Osteocyte (in vitro differentiated cells): Measurements from ENCODE around the gene ZBTB5. TPM values are rescaled to one million over a fixed set of nuclear protein-coding genes. Genes with fewer than 3 reads are reported as not detected.

Source experiments
- DNase-seq: peaks from one replicate; pipeline ENCODE4 v3.0.0; 2021; ENCODE audit warnings: mixed read lengths; ENCODE audit not compliant: unreplicated experiment; ENCODE audit errors: extremely low spot score
- H3K27ac Mint-ChIP-seq: one replicate; pipeline ENCODE4 v1.8.0; 2021; ENCODE audit warnings: mild to moderate bottlenecking, mixed read lengths; ENCODE audit not compliant: unreplicated experiment
- H3K27me3 Mint-ChIP-seq: one replicate; pipeline ENCODE4 v1.8.0; 2021; ENCODE audit warnings: mixed read lengths; ENCODE audit not compliant: unreplicated experiment
- H3K36me3 Mint-ChIP-seq: one replicate; pipeline ENCODE4 v1.8.0; 2021; ENCODE audit warnings: mixed read lengths; ENCODE audit not compliant: unreplicated experiment
- H3K4me1 Mint-ChIP-seq: one replicate; pipeline ENCODE4 v1.8.0; 2021; ENCODE audit warnings: mixed read lengths; ENCODE audit not compliant: unreplicated experiment
- H3K4me3 Mint-ChIP-seq: one replicate; pipeline ENCODE4 v1.8.0; 2021; ENCODE audit warnings: mild to moderate bottlenecking, moderate library complexity, mixed read lengths; ENCODE audit not compliant: unreplicated experiment
- H3K9me3 Mint-ChIP-seq: one replicate; pipeline ENCODE4 v1.8.0; 2021; ENCODE audit warnings: mixed read lengths; ENCODE audit not compliant: unreplicated experiment
- total RNA-seq: library from RNA; stranded (reverse); gene quantifications from 2 replicates; pipeline ENCODE4 v1.2.1, GENCODE V29; 2021
- TF ChIP-seq, protein P1 (sequence below): fragments of 200-600 bp; sonication (generic); IDR thresholded peaks from 2 replicates; pipeline ENCODE4 v1.5.0; 2021; ENCODE audit warnings: antibody characterized with exemption, mild to moderate bottlenecking, moderate library complexity

ZBTB5 gene
- total RNA-seq, 1 donor from 2014 or later = 16.3 TPM

DNA sequence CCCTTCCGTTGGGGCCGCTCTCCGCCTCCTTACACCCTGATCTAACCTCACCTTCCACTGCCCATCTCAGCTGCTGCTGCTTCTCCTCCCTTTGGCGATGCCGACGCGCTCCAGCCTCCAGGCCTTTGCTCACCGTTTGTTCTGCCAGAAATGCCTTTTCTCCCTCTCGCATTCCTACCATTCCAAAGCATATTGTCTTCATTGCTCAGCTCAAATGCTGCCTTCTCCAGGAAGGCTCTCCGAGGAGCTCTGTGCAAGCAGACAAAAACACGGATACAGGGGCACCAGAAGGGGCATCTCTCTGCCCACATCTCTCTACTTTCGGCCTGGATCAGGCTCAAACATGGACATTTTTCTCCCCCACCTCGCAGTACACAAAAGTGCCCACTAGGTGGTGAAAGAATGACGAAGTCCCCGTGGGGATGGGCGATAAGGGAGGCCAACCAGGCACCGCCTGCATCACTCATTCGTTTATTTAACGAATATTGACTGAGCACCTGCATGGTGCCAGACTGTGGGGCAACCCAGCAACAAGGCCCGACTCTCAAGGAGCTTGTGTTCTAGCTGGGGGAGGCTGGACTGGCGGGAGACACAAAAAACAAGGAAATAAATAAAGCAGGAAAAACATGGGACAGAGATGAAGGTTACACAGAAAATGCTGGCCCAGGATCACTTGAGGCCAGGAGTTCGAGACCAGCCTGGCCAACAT lies 50.1 kb downstream of the ZBTB5 start:
- no peaks in the 10 kb centered on the region for H3K9me3 Mint-ChIP-seq
- peak overlapping the region; percentile 88 for H3K27ac Mint-ChIP-seq
- TF ChIP-seq, protein P1, sequence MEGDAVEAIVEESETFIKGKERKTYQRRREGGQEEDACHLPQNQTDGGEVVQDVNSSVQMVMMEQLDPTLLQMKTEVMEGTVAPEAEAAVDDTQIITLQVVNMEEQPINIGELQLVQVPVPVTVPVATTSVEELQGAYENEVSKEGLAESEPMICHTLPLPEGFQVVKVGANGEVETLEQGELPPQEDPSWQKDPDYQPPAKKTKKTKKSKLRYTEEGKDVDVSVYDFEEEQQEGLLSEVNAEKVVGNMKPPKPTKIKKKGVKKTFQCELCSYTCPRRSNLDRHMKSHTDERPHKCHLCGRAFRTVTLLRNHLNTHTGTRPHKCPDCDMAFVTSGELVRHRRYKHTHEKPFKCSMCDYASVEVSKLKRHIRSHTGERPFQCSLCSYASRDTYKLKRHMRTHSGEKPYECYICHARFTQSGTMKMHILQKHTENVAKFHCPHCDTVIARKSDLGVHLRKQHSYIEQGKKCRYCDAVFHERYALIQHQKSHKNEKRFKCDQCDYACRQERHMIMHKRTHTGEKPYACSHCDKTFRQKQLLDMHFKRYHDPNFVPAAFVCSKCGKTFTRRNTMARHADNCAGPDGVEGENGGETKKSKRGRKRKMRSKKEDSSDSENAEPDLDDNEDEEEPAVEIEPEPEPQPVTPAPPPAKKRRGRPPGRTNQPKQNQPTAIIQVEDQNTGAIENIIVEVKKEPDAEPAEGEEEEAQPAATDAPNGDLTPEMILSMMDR = peak; percentile 82
- H3K36me3 Mint-ChIP-seq = no peaks in the 10 kb centered on the region
- H3K4me3 Mint-ChIP-seq = peak overlapping the region; percentile 23
- peak; percentile 89 for DNase-seq
- no peaks in the 10 kb centered on the region for H3K27me3 Mint-ChIP-seq
- peaks cover 27% of the 10 kb centered on the region for H3K4me1 Mint-ChIP-seq

DNA sequence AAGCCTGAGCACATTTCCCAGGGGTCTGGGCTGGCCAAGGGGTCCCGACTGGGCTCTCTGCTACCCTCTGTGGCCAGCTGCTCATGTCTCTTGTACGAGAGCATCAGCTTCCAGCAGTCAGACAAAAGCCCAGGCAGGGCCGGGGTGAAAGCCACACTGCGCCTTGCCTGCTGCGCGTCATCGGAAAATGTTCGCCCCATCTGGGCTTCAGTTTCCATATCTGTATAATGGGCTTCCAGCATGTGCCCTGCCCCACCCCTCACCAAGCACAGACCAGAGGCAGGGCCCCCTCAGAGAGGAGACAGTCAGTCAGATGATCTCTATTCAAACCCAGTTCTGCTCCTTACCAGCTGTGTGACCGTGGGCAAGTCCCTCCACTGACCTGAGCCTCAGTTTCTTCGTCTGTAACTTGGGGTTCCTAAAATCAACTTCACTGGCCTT lies 50.7 kb downstream of the ZBTB5 start:
- DNase-seq = no peak
- no peak overlapping the region for H3K27ac Mint-ChIP-seq
- no peaks in the 10 kb centered on the region for H3K27me3 Mint-ChIP-seq
- no peak overlapping the region for H3K4me3 Mint-ChIP-seq
- H3K36me3 Mint-ChIP-seq = no peaks in the 10 kb centered on the region
- TF ChIP-seq, protein P1 = no peak
- peaks cover 27% of the 10 kb centered on the region for H3K4me1 Mint-ChIP-seq
- H3K9me3 Mint-ChIP-seq = no peaks in the 10 kb centered on the region

DNA sequence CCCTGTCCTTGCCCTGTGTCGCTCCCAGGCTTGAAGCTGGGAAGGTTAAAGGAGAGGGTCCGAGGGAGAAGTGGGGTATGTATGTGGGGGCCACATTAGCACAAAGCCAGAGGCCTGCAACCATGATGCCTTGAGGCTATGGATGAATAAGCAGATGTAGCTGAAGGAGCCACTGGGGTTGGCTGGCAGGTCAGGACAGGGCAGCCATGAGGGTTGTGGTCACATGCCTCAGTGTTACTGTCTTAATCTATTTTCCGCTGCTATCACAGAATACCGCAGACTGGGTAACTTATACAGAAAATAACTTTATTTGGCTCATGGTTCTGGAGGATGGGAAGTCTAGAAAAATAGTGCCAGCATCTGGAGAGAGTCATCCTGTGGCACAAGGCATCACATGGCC lies 51.9 kb downstream of the ZBTB5 start:
- TF ChIP-seq, protein P1 = no peak
- H3K36me3 Mint-ChIP-seq = no peaks in the 10 kb centered on the region
- no peaks in the 10 kb centered on the region for H3K27me3 Mint-ChIP-seq
- H3K4me3 Mint-ChIP-seq = no peak overlapping the region
- no peak for DNase-seq
- peaks cover 27% of the 10 kb centered on the region for H3K4me1 Mint-ChIP-seq
- H3K27ac Mint-ChIP-seq = peak overlapping the region; percentile 80
- no peaks in the 10 kb centered on the region for H3K9me3 Mint-ChIP-seq

DNA sequence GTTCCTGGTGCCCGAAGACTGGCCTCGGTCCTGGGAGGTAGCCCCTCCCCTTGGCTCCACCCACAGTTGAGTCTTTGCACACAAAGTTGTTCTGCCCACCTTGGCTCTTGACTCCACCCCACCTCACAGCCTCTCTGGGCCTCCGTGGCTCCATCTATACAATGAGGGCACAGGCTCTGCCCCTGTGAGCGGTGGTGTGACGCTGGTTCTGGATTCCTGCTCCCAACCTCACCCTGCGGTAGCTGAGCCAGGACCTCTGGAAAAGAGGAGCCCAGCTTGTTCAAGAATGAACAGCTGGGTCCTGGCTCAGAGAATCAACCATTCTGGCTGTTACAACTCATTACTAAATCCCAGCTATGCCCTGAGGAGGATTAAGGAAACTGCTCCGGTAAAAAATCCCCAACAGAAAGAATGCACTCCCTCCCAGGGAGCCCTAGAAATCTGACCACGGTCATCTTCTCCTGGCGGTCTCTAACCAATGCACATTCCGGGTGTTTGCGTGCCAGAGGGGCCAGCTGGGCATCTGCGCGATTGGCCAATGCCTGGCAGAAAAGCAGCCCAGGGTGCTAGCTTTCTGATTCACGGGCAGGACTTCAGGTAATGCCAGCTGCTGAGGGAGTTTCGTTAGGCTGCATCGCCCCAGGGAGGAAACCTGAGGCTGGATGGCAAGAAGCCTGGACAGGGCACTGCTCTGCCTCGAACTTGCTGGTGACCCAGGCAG lies 52.7 kb downstream of the ZBTB5 start:
- no peaks in the 10 kb centered on the region for H3K36me3 Mint-ChIP-seq
- peaks cover 27% of the 10 kb centered on the region for H3K4me1 Mint-ChIP-seq
- no peaks in the 10 kb centered on the region for H3K9me3 Mint-ChIP-seq
- H3K27ac Mint-ChIP-seq = peak overlapping the region; percentile 80
- TF ChIP-seq, protein P1 = no peak
- no peak for DNase-seq
- no peak overlapping the region for H3K4me3 Mint-ChIP-seq
- H3K27me3 Mint-ChIP-seq = no peaks in the 10 kb centered on the region
